Right lobe of liver (tissue), 6 donors: Measurements from ENCODE around the gene IFITM10. TPM values are rescaled to one million over a fixed set of nuclear protein-coding genes. Genes with fewer than 3 reads are reported as not detected.

Source experiments
- ATAC-seq, 4 donors: fragments of 200-7000 bp; cut with Tn5 transposase; one replicate each; pipeline ENCODE4 v1.9.1; 2020; ENCODE audit warnings: mild to moderate bottlenecking in 4 of 4, moderate library complexity in 4 of 4
- DNase-seq, 3 donors: peaks; one replicate each; pipeline ENCODE4 v3.0.0-alpha.2; 2020
- H3K27ac ChIP-seq, 3 donors: fragments of 200-600 bp; one replicate each; pipeline ENCODE4 v1.8.0; 2022
- H3K27me3 ChIP-seq, 2 donors: fragments of 200-600 bp; one replicate each; pipeline ENCODE4 v1.8.0; 2022
- H3K36me3 ChIP-seq, 4 donors: fragments of 200-600 bp; sonication (generic) in 1 of 4; one replicate each; pipeline versions ENCODE4 v1.5.1 to v1.8.0; 2017 to 2022; ENCODE audit warnings: control low read depth in 1 of 4
- H3K4me1 ChIP-seq, 4 donors: fragments of 200-600 bp; sonication (generic) in 1 of 4; one replicate each; pipeline versions ENCODE4 v1.5.1 to v1.8.0; 2017 to 2022; ENCODE audit warnings: control low read depth in 1 of 4
- H3K4me3 ChIP-seq, 3 donors: fragments of 200-600 bp; one replicate each; pipeline ENCODE4 v1.8.0; 2022
- H3K9me3 ChIP-seq, 4 donors: fragments of 200-600 bp; sonication (generic) in 1 of 4; one replicate each; pipeline versions ENCODE4 v1.5.1 to v1.8.0; 2017 to 2022; ENCODE audit warnings: control low read depth in 1 of 4
- POLR2A ChIP-seq: fragments of 450-650 bp; IDR thresholded peaks from one replicate; pipeline ENCODE4 v1.6.1; 2017; ENCODE audit warnings: antibody characterized with exemption, mild to moderate bottlenecking
- WGBS: methylation state at CpG from one replicate; pipeline ENCODE4 v1.1.6; 2018; ENCODE audit warnings: low coverage, low lambda C conversion rate; ENCODE audit not compliant: insufficient coverage; ENCODE audit errors: missing lambda C conversion rate; 5-methylcytosine and 5-hydroxymethylcytosine counted together
- intact Hi-C, 2 donors: fragments of 100-400 bp; cut with DNase I; formaldehyde crosslinking; loops; one replicate each; pipeline versions ENCODE4 v1.11.2 to v1.14.1; 2022
- total RNA-seq, 6 experiments: library from RNA; depleted of rRNA in 2 of 6; stranded (reverse); fragments of >200 nt in 2 of 6; fragmentation: NEBNext Ultra II Directional in 3 of 6; extraction: Animal tissue kit (Norgen Biotek cat#: 25700) in 3 of 6; gene quantifications; one replicate each; pipeline versions ENCODE4 v1.1.0 to v1.2.4, GENCODE V29; 2016 to 2023
- TF ChIP-seq, protein P1 (sequence below), 4 donors: fragments of 200-600 bp in 3 of 4; fragments of 450-650 bp in 1 of 4; IDR thresholded peaks; one replicate each; pipeline versions ENCODE4 v1.5.1 to v1.8.0; 2016 to 2022; ENCODE audit warnings: antibody characterized with exemption in 4 of 4, mild to moderate bottlenecking in 2 of 4
- donor health status: DM: no; HTN: yes; CAD: no.
- donor health status: DM: no; HTN: no; CAD: no.
- donor health status: DM: no; HTN: no; CAD: no.
- donor health status: DM: no; HTN: yes; CAD: no.
- donor health status: DM: no; HTN: yes; CAD: no.

IFITM10 gene
- total RNA-seq, 6 experiments from 2014 or later = 1.3 to 11.4 (median 6.7) TPM

DNA sequence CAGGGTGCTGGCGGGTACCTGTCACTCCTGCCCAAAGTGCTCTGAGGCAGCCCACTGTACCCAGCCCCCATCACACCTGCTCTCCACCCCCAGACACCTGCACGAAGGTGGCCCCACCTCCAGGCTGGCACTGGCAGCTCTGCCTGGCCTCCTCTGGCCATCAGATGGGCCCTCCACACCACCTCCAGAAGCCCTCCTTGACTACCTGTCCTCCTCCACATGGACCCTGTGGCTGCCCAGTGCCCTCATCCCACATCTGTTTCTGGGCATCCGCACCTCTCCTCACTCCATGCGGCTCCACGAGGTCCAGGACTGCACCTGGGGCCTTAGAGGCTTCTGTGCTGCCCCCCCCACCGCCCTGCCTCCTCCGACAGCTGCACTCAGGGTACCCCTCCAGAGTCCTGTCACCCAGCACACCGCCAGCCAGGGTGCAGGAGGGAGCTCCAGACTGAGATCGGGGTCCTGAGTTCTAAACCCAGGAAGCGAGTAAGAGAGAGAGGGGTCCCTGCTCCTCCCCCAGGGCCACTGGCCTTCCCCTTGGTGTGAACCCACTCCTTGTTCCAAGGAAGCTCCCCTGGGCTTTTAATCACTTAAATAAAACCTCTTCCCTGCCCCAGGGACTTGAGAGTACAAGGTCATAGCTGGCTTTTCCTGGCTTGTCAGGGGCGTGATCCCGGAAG, 11.6 kb upstream of the IFITM10 start:
- H3K27me3 ChIP-seq = no peaks in the 10 kb centered on the region
- peak overlapping the region; percentile 82 to 99 (median 97) for H3K27ac ChIP-seq
- H3K4me1 ChIP-seq = peaks cover 0 to 57% (median 28%) of the 10 kb centered on the region in 4 donors
- WGBS = 15% methylated on average over 4 of the region's 12 CpGs
- no peaks in the 10 kb centered on the region for H3K9me3 ChIP-seq
- peak overlapping the region; percentile 79 to 98 (median 97) for H3K4me3 ChIP-seq
- no peak for ATAC-seq
- TF ChIP-seq, protein P1, sequence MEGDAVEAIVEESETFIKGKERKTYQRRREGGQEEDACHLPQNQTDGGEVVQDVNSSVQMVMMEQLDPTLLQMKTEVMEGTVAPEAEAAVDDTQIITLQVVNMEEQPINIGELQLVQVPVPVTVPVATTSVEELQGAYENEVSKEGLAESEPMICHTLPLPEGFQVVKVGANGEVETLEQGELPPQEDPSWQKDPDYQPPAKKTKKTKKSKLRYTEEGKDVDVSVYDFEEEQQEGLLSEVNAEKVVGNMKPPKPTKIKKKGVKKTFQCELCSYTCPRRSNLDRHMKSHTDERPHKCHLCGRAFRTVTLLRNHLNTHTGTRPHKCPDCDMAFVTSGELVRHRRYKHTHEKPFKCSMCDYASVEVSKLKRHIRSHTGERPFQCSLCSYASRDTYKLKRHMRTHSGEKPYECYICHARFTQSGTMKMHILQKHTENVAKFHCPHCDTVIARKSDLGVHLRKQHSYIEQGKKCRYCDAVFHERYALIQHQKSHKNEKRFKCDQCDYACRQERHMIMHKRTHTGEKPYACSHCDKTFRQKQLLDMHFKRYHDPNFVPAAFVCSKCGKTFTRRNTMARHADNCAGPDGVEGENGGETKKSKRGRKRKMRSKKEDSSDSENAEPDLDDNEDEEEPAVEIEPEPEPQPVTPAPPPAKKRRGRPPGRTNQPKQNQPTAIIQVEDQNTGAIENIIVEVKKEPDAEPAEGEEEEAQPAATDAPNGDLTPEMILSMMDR (IDR thresholded peaks at IDR 0.05) = no peak
- TF ChIP-seq POLR2A = no peak
- intact Hi-C loops = no loop called here
- peak in 2 of 3 donors; percentile 39 to 66 for DNase-seq
- H3K36me3 ChIP-seq = peaks cover 5 to 38% (median 14%) of the 10 kb centered on the region in 4 donors

DNA sequence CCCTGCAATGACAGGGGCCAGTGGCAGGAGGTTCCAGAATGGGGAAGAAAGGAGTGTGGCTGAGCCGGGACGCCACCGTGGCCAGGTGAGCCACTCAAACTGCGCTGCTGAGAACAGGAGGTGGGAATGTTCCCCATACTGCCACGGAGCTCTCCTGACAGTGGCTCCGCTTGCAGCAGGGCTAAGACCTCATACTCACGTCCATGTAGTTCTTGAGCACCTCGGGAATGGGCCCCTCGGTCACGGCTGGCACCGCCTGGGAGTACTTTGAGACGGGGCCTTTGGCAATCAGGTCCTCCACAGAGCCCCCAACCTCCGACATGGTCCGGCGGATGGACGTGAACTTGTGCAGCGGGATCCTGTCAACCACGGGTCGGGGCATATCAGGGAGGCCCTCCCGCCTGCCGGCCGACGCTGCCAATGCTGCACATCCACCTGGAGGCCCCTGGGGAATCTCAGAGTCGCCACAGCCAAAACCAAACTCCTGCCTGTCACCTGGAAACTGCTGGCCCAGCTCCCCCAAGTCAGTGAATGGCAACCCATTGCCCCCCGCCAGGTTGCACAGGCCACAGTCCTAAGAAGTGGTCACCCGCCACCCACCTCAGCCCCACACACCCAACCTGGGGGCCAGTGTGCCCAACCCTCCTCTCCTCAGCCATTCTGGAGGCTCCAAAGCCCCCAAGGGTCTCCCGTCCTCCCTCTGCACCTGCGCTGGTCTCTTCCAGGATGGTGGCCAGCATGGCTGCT, 10.9 kb upstream of the IFITM10 start:
- Histone ChIP-seq H3K4me3 (peak overlapping the region; percentile 79 to 98 (median 97)), H3K9me3 (no peaks in the 10 kb centered on the region), H3K27me3 (no peaks in the 10 kb centered on the region), H3K36me3 (peaks cover 5 to 44% (median 16%) of the 10 kb centered on the region in 4 donors), H3K4me1 (peaks cover 0 to 62% (median 33%) of the 10 kb centered on the region in 4 donors), H3K27ac (peak overlapping the region; percentile 82 to 99 (median 97))
- ATAC-seq = no peak
- no peak for TF ChIP-seq POLR2A
- TF ChIP-seq, protein P1 (IDR thresholded peaks at IDR 0.05) = no peak
- intact Hi-C loops = no loop called here
- WGBS = no CpG with 5 or more reads among the region's 28 CpGs
- DNase-seq = peak in 2 of 3 donors; percentile 43 to 67

DNA sequence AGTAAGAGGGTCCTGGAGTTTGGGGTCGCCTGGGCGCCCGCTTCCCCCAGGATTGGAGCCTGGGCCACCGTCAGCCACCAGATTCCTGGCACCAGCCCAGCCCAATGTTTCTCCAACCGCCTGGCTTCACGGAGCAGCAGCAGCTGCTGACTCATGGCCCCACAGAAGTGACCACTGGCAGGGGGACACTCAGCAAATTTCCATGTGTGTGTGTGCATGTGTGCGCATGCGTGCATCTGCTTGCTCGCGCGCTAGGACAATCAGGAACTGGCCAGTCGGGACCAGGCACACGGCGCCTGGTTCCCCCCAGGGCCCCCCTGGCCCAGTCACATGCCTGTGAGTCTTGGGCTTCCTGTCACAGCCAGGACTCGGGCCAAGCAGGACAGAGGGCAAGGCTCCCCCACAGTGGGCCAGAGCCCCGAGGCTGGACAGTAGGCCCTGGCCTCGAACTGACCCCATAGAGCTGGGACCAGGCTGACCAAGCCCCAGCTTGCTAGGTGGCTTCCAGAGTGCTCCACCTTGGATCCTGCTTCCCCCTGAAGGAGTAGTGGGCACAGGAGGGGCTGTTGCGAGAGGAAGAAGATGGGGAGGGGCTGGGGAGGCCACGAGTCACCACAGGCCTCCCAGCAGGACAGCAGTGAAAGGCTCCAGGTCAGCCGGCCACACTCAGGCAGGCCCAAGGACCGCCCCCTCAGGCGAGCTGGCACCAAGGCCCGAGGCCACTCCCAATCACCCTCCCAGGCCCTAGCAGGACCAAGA, 10.1 kb upstream of the IFITM10 start:
- Histone ChIP-seq H3K4me1 (peaks cover 0 to 66% (median 35%) of the 10 kb centered on the region in 4 donors), H3K9me3 (no peaks in the 10 kb centered on the region), H3K4me3 (peak overlapping the region; percentile 79 to 98 (median 97)), H3K27me3 (no peaks in the 10 kb centered on the region), H3K27ac (peak overlapping the region; percentile 82 to 99 (median 97)), H3K36me3 (peaks cover 7 to 50% (median 20%) of the 10 kb centered on the region in 4 donors)
- intact Hi-C loops = no loop called here
- 8% methylated on average over 2 of the region's 23 CpGs for WGBS
- DNase-seq (peak; percentile 84 to 90 (median 90)), ATAC-seq (peak; percentile 49 to 57 (median 52))
- TF ChIP-seq POLR2A = peak; percentile 37
- TF ChIP-seq, protein P1 (IDR thresholded peaks at IDR 0.05) = no peak

DNA sequence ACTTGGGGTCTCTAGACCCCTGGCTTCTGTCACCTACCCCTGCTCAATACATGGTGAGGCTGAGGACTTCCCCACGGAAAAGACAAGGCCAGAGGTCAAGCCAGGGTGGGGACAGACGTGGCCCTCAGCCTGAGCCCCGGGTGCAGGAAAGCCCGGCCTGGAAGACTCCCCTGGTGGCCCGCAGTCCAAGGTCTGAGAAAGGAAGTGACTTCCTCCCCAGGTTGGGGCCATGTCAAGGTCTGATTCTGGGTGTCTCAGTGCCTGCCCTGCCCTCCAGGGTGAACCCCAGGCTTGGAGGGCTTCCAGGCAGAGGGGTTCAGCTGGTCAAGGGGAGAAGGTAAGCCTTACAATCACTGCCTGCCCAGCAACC, 9.4 kb upstream of the IFITM10 start:
- DNase-seq = peak in 1 of 3 donors; percentile 60
- no peaks in the 10 kb centered on the region for H3K9me3 ChIP-seq
- H3K4me3 ChIP-seq = peak overlapping the region in 2 of 3 donors; percentile 6 to 97
- H3K36me3 ChIP-seq = peaks cover 7 to 57% (median 24%) of the 10 kb centered on the region in 4 donors
- 30% methylated on average over 2 of the region's 5 CpGs for WGBS
- intact Hi-C loops = loop anchor here in 1 of 2 donors (10.0 kb wide), 1 partner anchor 635 kb away; no protein-coding TSS in a partner anchor
- ATAC-seq = no peak
- peaks cover 0 to 66% (median 35%) of the 10 kb centered on the region in 4 donors for H3K4me1 ChIP-seq
- TF ChIP-seq POLR2A = no peak
- TF ChIP-seq, protein P1 (IDR thresholded peaks at IDR 0.05) = no peak
- H3K27ac ChIP-seq = peak overlapping the region; percentile 82 to 99 (median 97)
- H3K27me3 ChIP-seq = no peaks in the 10 kb centered on the region
